GM19043 (cell line): ENCODE data around the gene SLC12A7.
A peak's percentile ranks its signal among the peaks of the same experiment; 100 is the strongest.

Experiments
- ATAC-seq: cut with Tn5 transposase; IDR thresholded peaks from one replicate; pipeline ENCODE4 v1.9.1; 2021; ENCODE audit warnings: low read depth; ENCODE audit not compliant: unreplicated experiment

Gene SLC12A7

DNA sequence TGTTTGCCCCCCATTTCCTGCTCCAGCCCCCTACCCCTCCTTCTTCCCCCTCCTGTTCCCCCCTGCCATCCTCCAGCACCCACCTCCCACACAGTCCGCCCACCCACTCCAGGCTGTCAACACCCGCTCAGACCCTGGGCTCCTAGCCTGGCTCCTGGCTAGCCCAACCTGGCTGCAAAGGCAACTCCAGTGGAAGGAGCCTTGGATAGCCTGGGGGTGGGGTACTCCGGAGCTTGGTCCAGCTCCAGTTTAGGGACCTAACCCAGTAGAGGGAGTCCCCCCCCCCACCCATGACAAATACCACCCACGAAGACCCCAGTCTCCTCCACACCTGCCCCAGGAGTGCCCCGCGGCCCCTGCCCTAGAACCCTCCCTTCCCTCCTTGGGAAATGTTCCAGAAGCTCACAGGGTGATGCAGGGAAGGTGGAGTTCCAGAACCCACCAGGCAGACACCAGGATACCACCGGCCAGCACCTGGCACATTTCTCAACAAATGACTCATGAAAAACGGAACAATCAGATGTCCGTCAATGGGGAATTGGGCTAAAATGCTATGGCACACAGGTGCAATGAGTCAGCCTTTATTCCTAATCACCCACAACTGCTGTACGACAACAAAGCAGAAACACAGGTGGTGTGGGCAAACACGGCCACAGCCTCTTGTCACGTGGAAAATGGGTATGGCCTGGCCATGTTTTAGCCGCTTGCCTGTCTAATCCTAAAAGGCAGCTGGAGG is 901 bp upstream of the SLC12A7 start:
- ATAC-seq: no peak

DNA sequence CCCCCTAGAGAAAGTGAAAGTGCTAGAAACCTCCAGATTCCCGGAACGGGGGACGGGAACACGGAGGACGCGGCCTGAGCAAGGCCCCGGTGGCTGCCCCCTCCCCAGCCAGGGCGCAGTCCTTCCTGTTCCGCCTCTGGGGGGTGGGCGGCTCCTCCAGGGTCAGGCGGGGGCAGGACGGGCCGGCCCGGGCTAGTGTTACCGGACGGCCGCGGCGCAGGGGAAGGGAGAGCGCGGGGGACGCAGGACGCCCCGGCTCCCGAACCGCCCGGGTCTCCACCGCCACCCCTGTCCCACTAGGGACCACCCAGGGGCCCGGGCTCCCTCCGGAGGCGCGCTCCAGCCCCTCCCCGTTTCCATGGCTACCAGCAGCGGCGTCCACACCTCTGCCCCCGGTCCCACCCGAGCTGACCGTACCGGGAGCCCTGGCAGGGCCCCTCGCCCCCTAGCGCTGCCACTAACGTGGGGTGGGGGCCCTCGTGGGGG is 579 bp downstream of the SLC12A7 start:
- peak; percentile 19 for ATAC-seq

DNA sequence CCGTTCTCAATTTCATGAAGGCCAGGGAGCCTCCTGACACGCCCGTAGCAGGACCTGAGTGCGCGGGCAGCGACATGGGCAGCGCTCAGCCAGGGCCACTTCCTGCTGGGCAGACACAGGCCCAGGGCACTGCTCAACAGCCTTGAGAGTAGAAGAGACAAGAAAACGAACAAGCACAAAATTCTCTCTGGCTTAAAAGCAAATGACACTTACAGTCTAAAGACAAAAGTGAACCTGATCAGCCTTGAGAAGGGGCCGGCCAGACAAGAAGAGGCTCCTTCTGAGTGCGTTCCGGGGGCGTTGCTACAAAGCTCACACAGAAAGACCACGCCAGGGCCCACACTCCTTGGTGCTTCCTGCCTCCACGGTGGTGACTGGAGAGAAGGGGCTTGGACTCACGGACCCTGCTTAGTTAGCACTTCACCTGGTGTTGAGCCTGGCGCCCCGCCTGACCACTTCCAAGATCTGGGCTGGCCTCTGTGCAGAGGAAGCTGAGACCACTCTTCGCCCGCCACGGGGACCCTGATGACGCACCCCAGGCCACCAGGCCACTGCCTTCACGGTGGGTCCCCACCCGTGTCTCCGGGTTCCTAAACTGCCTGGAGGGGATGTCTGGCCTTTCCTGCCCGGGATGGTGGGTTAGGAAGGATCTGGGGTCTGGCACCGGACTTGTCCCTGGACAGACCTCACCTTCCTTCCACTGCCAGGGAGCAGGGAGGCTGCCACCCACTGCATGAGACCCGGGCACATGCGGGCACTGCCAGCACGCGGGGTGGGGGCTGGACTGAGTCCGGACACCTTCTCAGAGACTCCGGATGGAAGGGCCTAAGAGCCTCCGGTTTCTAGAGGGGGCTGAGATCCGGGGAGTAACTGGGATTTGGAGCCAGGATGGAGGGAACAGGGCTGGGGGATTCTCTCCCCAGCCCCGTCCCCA is 1.3 kb downstream of the SLC12A7 start:
- no peak for ATAC-seq

DNA sequence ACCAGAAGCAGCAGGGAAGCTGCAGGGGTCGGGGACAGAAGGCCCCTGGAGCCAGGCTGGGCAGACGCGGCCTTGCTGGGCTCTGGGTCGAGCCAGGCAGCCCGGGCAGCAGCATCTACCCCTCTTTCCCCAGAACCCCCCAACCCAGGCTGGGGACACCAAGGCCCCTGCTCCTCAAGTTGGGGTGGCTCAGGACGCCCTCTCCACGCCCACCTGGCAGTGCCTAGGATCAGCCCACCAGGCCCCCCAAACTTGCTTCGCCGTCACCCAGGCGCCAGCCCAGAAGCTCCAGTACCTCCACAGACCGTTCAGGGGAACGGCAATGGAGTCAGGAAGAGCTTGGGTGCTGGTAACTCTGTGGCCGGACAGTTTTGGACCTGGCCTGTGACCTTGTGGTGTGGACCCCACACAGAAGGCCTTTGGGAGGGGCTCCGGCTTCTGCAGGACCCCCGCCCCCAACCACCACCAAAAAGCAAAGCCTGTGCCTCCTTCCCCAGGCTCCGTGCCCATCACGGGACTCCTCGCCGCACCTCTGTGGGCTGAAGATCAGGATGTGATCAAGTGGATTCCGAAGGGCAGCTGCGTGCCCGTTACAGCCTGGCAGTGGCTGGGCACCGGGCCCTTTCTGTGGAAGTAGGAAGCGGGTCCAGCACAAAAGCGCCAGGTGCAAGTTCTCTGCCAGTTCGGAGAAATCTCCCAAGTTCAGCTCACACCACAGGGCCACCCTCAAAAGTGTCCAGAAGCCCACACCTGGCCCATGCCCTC is 2.1 kb downstream of the SLC12A7 start:
- no peak for ATAC-seq

DNA sequence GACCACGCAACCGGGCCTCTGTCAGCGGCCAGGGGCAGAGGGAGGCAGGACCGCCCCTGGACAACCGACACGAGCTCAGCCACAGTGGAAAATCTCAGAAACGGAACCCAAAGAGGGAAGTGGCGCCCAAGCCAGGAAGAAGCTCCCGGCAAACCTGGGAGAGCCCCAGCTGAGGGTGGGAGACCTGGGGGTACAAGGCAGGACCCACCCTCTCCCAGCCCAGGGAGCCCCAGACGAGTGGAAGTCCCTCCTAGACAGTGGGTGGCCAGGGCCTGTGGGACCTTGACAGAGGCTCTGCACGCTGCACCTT is 3.0 kb downstream of the SLC12A7 start:
- ATAC-seq: no peak

DNA sequence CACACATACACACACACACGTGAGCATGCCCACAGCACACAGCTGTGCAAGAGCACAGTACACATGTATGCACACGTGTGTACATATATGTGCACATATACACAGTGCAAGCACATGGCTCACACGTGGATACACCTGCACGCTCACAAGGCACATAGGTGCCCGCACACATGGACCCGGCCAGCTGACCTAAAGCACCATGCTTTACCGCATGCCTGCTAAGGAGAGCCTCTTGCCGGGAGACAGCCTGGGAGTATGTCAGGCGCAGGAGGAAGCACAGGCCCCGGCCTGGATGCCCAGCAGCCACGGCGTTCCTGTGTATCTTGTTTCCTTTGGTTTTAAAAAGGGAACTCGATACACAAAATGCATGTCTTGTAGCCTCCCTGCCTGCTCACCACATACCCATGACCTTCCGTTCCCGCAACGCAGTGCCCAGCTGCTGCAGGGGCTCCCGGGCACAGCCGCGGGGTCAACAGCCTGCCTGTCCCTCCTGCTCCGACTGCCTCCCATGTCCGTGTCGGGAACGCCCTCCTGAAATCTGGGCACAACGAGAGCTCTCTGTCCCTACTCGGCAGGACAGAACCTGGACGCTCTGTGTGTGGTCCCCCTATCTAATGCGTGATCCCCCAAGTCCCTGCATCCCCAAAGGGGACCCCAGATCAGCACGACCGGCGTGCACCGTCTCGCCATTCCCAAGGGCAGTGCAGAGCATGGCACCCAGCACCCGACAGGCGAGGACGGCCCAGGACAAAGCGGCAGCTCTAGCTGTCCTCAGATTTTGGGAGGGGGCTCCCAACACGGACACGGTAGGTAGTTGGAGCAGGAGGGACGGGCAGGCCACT is 3.6 kb downstream of the SLC12A7 start:
- no peak for ATAC-seq

DNA sequence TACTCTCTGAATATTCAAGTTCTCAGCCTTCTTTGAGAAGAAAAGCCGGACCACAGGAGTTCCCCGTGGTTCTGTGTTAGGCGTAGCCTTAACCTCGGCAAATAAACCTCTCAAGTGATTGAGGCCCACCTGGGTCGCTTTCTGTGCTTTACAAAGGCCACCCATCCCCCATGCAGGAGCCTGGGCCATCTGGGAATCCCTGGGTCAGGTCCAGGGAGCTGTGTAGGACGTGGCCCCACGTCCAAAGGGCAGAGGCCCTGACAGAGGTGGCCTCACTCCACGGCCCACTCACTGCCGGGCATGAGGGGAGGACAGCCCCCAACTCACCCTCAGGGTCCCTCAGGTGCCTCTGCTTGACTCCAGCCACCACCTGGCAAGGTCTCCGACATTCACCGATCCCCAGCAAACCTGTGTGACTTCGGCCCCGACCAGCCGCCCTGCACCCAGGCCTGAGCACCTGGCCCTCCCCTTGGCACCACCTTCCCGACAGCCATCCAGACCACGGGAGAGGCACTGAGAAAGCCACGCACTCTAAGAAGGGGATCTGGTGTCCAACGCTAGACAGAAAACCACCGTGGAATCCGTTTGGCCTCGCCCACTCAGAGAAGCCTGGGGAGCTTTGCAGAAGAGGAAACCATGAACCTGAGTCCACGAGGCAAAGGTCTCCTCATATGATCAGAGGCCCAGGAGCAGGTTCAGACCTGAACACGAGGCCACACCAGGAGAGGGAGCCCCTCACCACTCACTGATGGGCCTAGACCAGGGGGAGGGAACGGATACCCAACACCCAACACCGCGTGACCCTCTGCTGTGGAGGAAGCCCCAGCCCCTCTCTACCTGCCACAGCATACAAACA is 4.5 kb downstream of the SLC12A7 start:
- no peak for ATAC-seq

DNA sequence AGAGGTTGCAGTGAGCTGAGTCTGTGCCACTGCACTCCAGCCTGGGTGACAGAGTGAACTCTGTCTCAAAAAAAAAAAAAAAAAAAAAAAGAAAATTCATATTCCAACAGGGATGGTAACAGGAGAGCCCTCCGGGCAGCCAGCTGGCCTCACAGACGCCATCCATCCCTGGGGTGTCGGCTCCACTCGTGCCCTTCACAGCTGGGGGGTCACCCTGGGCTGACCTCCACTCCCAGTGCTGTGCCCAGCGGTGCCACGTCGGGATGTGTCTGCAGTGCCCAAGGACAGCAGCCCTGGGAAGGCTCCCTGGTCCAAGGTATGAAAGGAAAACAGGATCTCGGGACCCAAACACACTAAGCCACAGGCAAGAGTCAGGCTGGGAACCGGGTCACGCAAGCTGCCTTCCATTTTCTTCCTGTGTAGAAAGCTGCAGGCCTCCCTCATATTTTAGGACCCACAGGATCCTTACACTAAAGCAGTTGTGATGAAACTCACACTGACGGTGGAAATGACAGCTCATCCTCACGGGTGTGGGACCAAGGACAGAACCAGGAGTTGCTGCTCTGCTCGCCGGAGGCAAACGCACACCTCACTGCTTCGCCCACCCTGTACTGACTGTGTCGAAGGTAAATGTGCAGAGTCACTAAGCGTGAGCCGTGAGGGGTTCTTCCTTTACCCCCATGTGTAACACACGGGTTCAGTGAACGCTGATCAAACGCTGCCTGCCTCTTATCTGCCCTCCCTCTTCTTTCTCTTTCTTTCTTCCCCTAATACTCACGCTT is 5.3 kb downstream of the SLC12A7 start:
- ATAC-seq: no peak

DNA sequence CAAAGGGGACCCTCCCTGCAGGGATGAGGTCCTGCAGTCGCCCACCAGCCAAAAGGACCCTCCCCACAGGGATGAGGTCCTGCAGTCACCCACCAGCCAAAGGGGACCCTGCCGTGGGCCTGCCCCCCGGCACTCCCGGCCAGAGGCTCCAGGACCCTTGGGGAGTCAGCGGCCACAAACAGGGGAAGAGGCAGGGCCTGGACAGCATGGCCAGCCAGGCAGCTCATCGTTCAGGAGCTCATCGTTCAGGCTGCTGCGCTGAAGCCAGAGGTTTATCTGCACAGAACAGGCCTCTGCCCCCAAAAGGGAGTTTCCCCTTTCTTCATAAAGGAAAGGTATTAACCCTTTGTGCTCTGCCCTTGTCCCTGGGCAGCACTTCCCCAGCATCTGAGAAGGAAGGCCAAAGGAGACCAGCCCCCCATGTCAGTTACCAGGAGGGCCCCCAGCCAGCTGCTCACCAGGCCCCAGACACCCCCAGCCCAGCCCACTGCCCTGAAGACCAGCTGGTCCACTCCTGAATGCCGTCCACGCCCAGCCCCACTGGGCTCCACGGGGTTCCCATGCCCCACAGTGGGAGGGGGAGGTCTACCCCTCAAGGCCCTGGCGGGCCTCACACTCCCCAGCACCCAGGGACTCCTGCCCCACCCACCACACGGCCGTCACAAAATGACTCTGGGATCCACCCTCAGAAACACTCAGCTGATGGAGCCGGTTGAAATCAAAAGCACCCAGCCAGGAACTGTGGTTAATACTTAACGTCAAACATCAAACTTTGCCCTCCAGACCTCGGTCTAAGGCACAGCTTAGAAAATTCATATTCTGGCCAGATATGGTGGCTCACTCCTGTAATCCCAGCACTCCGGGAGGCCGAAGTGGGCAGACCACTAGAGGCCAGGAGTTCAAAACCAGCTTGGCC is 6.3 kb downstream of the SLC12A7 start:
- peak; percentile 55 for ATAC-seq

DNA sequence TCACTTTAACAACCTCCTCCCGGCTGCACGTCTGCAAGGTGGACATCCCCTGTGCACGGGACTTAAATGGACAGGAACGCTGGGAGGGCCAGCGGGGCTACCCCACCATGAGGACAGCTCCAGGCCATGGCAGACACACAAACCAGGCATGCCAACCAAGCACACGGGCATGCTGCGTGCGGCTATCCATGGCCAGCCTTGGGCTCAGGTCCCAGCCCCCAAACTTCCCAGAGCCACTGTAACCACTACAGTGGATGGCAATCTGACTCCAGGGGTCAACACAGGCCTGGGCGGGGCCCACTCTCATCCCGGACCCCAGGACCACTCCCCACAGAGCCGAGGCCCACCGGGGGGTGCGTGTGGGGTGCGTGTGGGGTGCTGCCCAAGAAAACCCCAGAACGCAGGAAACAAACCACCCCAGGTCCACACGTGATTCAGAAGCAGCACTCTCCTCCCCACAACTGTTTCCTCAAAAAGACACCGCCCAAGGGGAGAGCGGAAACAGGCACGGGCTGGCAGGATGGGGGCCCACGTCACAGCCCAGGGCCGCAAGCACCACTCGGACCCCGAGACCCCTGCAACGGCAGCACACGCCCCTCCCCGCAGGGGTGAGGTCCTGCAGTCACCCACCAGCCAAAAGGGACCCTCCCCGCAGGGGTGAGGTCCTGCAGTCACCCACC is 7.4 kb downstream of the SLC12A7 start:
- ATAC-seq: no peak

DNA sequence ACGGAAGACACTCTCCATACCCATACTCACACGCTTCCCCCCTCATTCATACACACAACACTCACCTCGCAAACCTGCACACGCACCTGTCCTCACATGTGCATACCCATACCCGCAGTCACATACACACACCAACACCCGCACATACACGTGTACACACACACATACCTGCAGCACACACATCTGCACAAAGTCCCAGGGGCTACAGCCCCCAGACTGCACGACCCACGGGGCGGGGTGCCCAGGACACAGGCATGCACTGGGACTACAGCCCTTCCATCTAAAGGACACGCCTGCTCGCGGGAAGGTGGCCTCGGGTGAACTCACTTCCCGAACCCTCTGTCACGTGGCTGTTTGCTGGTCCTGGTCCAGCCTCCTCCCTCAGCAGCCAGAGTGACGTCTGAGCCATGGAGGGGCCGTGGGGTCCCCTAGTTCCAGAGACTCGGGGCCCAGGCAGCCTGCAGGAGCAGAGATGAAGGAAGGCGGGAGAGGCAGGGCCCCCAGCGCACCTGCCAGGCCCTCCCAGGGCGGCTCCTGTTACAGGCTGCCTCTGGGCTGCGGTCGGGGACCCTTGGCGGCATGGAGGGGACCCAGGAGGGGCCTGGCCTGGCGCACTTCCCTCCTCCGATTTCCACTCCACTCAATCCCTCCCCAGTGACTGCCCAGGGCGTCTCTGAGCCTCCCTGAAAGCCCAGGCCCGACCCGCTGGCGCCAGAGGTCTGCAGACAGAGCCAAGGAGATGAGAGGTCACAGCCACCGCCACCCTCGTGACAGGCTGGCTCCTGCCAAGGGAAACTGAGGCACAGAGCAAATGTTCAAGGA is 8.1 kb downstream of the SLC12A7 start:
- no peak for ATAC-seq

DNA sequence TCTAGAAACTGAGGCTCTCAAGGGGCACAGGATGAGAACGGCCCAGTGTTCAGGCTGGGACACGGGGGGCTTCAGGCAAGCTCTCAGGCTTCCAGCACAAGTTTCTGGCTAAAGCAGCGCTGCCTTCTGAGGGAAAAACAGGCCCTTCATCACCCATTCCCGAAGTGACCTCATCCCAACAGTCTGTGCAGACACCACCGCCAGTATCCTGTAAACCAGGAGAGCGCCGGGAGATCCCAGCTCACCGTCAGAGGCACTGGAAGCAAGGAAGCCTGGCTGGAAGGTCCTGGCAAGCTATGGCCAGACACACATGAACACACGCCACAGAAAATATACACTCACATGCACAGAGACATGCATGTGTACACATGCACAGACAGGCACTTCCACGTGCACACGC is 8.8 kb downstream of the SLC12A7 start:
- ATAC-seq: no peak

DNA sequence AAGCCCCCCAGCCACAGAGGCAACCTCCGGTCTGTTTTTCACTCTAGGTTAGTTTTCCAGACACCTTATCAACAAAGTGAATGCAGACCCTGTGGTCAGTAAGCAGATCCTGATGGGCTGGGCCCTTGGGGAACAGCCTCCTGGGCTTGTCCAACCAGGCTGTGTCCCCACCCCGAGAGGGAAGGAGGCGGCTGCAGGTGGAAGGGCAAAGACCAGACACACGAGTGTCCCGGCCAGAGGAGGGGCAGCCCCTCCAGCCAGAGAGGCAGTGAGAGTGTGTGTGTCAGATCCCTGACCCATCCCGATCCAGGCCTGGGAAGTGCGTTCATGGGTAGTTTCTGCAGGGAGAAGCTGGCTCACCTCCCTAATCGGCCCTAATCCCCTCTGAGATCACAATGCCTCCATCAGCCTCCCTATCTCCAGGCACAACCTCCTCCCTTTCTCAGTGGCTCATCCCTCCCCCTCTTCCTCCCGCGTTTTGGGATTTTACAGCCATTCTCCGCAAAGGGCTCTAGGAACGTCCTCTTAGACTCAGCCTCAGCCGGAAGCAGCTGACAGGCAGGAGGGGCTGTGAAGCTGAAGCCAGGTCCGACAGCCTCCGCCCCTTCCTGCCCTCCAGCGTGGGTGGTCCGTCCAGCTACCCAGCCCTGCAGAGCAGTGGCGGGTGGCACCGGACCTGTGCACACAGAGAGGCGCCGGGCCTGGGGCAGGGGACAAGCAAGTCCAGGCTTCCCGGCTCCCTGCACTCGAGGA is 9.7 kb downstream of the SLC12A7 start:
- no peak for ATAC-seq

DNA sequence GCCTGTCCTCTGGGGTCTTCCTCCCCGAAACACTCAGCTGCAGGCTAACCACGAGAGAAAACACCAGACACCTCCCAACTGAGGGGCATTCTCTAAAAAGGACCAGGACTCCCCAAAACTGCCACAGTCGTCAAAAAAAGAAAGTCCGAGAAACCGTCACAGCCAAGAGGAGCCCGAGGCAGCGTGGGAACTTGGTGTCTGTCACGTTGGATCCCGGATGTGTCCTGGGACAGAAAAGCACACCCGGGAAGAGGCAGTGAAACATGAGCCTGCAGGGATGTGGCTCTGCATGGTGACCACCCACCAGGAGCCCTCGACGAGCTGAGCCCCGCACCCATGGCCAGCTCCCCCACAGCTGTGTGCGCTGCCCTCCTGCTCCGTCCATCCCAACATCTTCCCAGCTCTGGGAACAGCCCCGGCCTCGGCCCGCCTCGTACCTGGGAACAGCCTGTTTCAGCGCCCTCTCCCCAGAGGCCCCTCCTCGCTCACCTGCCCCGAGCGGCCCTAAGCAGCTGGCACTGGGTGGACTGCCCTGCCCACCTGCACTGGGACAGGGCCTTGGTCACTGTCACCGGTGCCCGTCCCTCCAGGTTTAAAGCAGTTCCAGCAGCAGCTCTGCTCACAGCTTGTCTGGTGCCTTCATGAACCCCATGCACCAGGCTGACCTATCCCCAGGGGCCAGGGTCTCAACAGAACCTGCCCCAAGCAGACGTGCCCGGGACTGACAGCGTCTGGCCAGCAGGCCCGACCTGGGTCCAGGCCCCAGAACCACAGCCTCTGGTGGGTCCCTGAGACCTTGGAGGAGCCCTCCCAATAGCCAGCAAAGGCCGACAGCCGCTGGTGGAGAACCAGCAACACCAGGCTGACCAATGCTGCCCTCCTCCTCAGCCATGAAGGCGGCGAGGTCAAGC is 10.9 kb downstream of the SLC12A7 start:
- ATAC-seq: no peak
